Measurements from ENCODE around the gene SLC35B1. TPM values are rescaled to one million over a fixed set of nuclear protein-coding genes. Genes with fewer than 3 reads are reported as not detected.
A peak's percentile ranks its signal among the peaks of the same experiment; 100 is the strongest.

SLC35B1 gene
- total and polyA plus RNA-seq, 10 of the 15 experiments (the other 5 are each of a cell fraction or from before 2014, with no cell fraction given): 40.0 to 113 (median 51.6) TPM

- TF ChIP-seq EGR1 (IDR thresholded peaks at IDR 0.05; ENCODE audit: borderline replicate concordance in 1 of 2, low read depth in 2 of 2, low read length in 2 of 2): peak in 1 of 2 experiments; percentile 79; a peak in 1 of 3 replicates
- peak; percentile 50; the same call in 1 of the 2 replicates for TF ChIP-seq GABPA (IDR thresholded peaks at IDR 0.05; ENCODE audit: low read depth)
- TF ChIP-seq NR2F1 (conservative IDR thresholded peaks at IDR 0.05): peak; percentile 51; the same call in 1 of the 2 replicates
- TF ChIP-seq RELA (IDR thresholded peaks at IDR 0.05; ENCODE audit: borderline replicate concordance, partially characterized antibody): peak; percentile 16
- TF ChIP-seq CREB1 (IDR thresholded peaks at IDR 0.05; ENCODE audit: low read depth): peak; percentile 77
- peak; percentile 91 for TF ChIP-seq IKZF1 (conservative IDR thresholded peaks at IDR 0.05)
- TF ChIP-seq POLR2A (IDR thresholded peaks at IDR 0.05; ENCODE audit: low read depth, low read length): peak; percentile 17; the same call in 1 of the 2 replicates
- TF ChIP-seq POU2F2 (IDR thresholded peaks at IDR 0.05; ENCODE audit: borderline replicate concordance, low read depth, low read length): peak; percentile 15; the same call in 1 of the 3 replicates
- TF ChIP-seq RCOR1 (conservative IDR thresholded peaks at IDR 0.05; ENCODE audit: low read depth, low read length): no peak
- TF ChIP-seq BHLHE40 (IDR thresholded peaks at IDR 0.05; ENCODE audit: borderline replicate concordance in 1 of 2, low read depth in 2 of 2, low read length in 1 of 2): peak; percentile 10 to 66; a peak in 2 of 4 replicates
- peak; percentile 49; the same call in 1 of the 2 replicates for TF ChIP-seq BACH1 (IDR thresholded peaks at IDR 0.05; ENCODE audit: borderline replicate concordance)
- TF ChIP-seq RUNX3 (IDR thresholded peaks at IDR 0.05; ENCODE audit: low read length): peak; percentile 91
- TF ChIP-seq FOXM1 (IDR thresholded peaks at IDR 0.05; ENCODE audit: low read depth, low read length): 0 out of 2 replicates have a peak, but pooled peaks have one; percentile 57
- TF ChIP-seq PAX5 (IDR thresholded peaks at IDR 0.05; ENCODE audit: borderline replicate concordance, low read depth, low read length): peak; percentile 53; the same call in 1 of the 2 replicates
- 0 out of 2 replicates have a peak, but pooled peaks have one; percentile 38 for TF ChIP-seq TBL1XR1 (IDR thresholded peaks at IDR 0.05; ENCODE audit: low read depth, low read length)
- TF ChIP-seq TARDBP (IDR thresholded peaks at IDR 0.05; ENCODE audit: borderline replicate concordance): no peak
- TF ChIP-seq, protein P1, sequence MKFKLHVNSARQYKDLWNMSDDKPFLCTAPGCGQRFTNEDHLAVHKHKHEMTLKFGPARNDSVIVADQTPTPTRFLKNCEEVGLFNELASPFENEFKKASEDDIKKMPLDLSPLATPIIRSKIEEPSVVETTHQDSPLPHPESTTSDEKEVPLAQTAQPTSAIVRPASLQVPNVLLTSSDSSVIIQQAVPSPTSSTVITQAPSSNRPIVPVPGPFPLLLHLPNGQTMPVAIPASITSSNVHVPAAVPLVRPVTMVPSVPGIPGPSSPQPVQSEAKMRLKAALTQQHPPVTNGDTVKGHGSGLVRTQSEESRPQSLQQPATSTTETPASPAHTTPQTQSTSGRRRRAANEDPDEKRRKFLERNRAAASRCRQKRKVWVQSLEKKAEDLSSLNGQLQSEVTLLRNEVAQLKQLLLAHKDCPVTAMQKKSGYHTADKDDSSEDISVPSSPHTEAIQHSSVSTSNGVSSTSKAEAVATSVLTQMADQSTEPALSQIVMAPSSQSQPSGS (IDR thresholded peaks at IDR 0.05; ENCODE audit: low read length): peak; percentile 65; the same call in 1 of the 2 replicates
- TF ChIP-seq CEBPB (IDR thresholded peaks at IDR 0.05; ENCODE audit: borderline replicate concordance in 1 of 2, low read depth in 2 of 2, low read length in 2 of 2): no peak
- peak; percentile 9 for TF ChIP-seq E4F1 (IDR thresholded peaks at IDR 0.05; ENCODE audit: borderline replicate concordance, partially characterized antibody)
- TF ChIP-seq MXI1 (IDR thresholded peaks at IDR 0.05; ENCODE audit: low read depth, low read length): no peak
- peak; percentile 84 for TF ChIP-seq MTA2 (IDR thresholded peaks at IDR 0.05; ENCODE audit: low read depth)
- TF ChIP-seq, protein P2, sequence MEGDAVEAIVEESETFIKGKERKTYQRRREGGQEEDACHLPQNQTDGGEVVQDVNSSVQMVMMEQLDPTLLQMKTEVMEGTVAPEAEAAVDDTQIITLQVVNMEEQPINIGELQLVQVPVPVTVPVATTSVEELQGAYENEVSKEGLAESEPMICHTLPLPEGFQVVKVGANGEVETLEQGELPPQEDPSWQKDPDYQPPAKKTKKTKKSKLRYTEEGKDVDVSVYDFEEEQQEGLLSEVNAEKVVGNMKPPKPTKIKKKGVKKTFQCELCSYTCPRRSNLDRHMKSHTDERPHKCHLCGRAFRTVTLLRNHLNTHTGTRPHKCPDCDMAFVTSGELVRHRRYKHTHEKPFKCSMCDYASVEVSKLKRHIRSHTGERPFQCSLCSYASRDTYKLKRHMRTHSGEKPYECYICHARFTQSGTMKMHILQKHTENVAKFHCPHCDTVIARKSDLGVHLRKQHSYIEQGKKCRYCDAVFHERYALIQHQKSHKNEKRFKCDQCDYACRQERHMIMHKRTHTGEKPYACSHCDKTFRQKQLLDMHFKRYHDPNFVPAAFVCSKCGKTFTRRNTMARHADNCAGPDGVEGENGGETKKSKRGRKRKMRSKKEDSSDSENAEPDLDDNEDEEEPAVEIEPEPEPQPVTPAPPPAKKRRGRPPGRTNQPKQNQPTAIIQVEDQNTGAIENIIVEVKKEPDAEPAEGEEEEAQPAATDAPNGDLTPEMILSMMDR (IDR thresholded peaks at IDR 0.05 in 2 of 3, conservative IDR thresholded peaks at IDR 0.05 in 1 of 3; ENCODE audit: control insufficient read depth in 2 of 3, extremely low read depth in 1 of 3, insufficient read depth in 1 of 3, low read depth in 3 of 3, low read length in 3 of 3): peak in 1 of 3 experiments; percentile 18; a peak in 2 of 6 replicates
- TF ChIP-seq HDAC2 (IDR thresholded peaks at IDR 0.05): no peak
Measured at GRCh38 chr17:49696233-49696761, 11.5 kb downstream of the SLC35B1 start (continued).
